Occipital lobe (tissue), 2 donors: Measurements from ENCODE around the gene OR2A5. TPM values are rescaled to one million over a fixed set of nuclear protein-coding genes. Genes with fewer than 3 reads are reported as not detected.

Source experiments
- small RNA-seq: library from RNA; depleted of rRNA; stranded (forward); fragments of <200 nt; gene quantifications from one replicate; pipeline ENCODE3, GENCODE V24; 2014
- total RNA-seq: library from RNA; depleted of rRNA; stranded (reverse); fragments of >200 nt; gene quantifications from one replicate; pipeline ENCODE4 v1.2.3, GENCODE V29; 2014

Gene OR2A5
- total RNA-seq, 1 donor from 2014 or later = not detected

Small RNA genes within 50 kb of the gene (small RNA-seq; reads per million reads assigned to genes)
- gene OR2A41P = not detected

Other genes starting within 250 kb of the OR2A5 start
- gene TCAF1, start 146.8 kb upstream of the OR2A5 start, total RNA-seq = 178 TPM
- gene OR2F2, start 113.7 kb upstream of the OR2A5 start, total RNA-seq = not detected
- gene OR2F1, start 94.1 kb upstream of the OR2A5 start, total RNA-seq = not detected
- not detected for gene OR6B1, start 48.6 kb upstream of the OR2A5 start, total RNA-seq
- not detected for gene OR2A25, start 20.9 kb downstream of the OR2A5 start, total RNA-seq
- gene OR2A12, start 37.3 kb downstream of the OR2A5 start, total RNA-seq = not detected
- not detected for gene OR2A2, start 60.6 kb downstream of the OR2A5 start, total RNA-seq
- gene OR2A14, start 74.2 kb downstream of the OR2A5 start, total RNA-seq = not detected
- 0.31 TPM for gene CTAGE4, start 134.5 kb downstream of the OR2A5 start, total RNA-seq
- 0.78 TPM for gene ARHGEF35, start 146.9 kb downstream of the OR2A5 start, total RNA-seq
- not detected for gene OR2A42, start 190.7 kb downstream of the OR2A5 start, total RNA-seq
- not detected for gene OR2A7, start 215.8 kb downstream of the OR2A5 start, total RNA-seq
- not detected for gene CTAGE8, start 220.3 kb downstream of the OR2A5 start, total RNA-seq